Measurements from ENCODE around the gene MADD.

MADD gene

GRCh38 chr11:47269829-47270305 is at the start of gene MADD:
Gene MADD (plus strand): TSS chr11:47270133.
- DNase-seq: peak; percentile 89

DNA sequence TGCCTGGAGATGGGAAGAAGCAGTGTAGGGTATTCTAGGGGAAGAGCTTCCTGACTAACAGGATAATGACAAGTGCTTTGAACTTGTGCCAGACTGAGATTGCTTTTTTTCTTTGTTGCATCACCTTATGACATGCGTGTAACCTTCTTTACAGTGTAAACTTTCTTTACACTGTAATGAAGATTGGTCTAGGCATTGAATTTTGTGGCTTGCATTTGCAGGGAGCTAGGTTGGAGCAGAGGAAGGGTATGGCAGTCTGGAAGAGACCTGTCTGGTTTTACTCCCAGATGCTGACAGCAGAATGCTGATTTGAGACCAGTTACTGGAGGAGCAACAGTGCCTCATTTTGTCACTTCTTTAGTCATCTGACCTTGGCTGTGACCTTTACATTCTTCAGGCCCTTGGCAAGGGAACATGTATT is 49.5 kb upstream of the MADD start:
- peak; percentile 18 for DNase-seq

DNA sequence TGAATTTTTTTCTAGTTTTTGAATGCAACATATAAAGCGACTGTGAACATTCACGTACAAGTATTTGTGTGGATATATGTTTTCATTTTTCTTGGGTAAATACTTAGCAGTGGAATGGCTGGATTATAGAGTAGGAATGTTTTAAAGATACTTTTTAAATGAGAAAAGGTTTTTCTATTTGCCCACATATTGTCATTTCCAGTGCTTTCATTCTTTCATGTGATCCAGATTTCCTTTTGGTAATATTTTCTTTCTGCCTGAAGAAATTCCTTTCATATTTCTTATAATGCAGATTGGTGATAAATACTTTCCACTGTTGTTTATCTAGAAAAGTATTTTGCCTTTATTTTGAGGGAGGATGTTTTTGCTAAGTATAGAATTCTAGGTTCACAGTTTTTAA is 47.2 kb upstream of the MADD start:
- DNase-seq: no peak

- DNase-seq: no peak
These were observed 44.2 kb upstream of the MADD start for GRCh38 chr11:47225552-47226400.

DNA sequence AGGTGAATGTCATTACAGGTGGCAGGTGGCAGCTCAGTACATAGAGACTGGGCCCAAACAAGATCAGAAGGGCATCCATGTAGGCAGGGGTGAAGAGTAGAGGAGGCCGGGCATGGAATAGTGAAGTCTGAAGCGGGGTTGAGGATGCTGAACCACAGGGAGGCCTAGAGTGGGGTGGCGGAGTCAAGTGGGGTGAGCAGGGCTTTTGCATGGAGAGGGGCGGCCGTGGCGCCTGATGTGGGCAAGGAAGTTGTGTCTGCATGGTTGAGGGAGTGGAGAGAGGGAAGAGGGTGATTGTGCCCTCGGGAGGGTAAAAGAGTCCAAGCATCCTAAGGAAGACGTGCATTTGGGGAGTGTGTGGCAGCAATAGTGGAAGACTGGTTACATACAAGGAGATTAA is 40.8 kb upstream of the MADD start:
- peak; percentile 31 for DNase-seq

- no peak for DNase-seq
These were observed 36.9 kb upstream of the MADD start for GRCh38 chr11:47233051-47233450.

- peak; percentile 32 for DNase-seq
These were observed 35.8 kb upstream of the MADD start for GRCh38 chr11:47233989-47234668.

GRCh38 chr11:47234669-47235100 is 35.2 kb upstream of the MADD start:
- DNase-seq: no peak

GRCh38 chr11:47235163-47235562 is 34.8 kb upstream of the MADD start:
- no peak for DNase-seq

- DNase-seq: peak; percentile 82
These were observed 33.5 kb upstream of the MADD start for GRCh38 chr11:47236482-47236881.

DNA sequence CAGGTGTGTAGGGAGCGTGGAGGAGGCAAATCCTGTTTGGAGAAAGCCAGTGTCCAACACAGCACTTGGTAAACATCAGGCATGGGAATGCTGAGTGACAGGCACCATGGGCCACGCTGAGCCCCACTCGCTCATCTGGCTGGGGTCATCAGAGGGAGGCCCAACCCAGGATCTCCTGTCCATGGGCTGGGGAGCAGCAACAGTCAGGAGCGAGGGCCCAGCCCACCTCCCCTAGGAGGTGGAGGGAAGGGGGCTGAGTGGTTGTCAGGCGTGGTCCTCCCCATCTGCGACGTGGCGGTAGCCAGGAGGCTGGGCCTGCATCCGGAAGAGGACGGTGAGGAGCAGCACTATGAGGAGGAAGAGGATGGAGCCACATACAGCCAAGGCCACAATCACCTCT is 30.1 kb upstream of the MADD start:
- DNase-seq: no peak

DNA sequence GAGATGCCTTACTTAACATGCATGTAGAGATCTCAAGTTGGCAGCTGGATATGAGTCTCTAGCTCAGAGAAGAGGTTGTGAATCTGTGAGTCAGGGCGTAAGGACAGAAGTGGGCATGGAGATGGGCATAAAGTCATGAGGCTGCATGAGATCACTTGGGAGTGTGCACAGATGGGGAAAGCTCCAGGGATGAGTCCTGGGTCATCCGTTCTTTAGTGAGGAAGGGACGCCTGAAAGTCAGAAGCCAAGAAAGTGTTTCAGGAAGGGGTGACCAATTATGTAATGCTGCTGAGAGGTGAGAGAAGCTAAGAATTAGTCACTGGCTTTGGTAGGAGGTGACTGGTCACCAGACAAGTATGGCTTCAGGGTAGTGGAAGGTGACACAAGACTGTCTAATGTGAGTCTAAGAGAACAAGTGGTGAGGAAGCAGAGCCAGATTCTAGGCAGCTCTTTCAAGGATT is 28.1 kb upstream of the MADD start:
- DNase-seq: no peak

DNA sequence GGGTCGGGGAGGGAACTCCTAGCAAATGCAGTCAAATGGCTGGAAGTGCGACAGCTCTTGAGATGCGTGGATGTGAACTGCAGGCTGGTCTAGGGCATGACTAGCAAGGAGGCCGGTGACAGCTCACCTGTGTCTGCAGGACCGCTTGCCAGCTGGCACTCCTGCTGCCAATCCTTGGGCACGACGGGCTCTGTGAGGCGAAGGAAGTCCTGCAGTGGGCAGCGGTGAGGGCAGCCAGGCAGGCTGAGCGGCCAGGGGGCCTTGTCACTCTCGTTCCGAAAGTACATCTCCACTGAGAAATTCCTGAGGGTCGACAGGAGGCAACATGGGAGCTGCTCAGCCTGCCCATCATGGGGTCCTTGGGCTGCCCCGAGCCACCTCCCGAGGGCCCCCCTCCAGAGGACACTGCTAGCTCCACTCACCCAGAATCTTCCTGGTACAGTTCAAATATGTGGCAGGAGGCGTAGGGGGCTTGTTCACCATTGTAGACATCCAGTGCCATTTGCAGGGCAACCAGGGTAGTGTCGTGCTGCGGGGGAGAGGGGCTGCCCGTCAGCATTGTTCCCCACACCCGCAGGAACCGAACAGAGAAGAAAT is 27.2 kb upstream of the MADD start:
- no peak for DNase-seq

GRCh38 chr11:47243454-47243853 is 26.5 kb upstream of the MADD start:
- DNase-seq: no peak

GRCh38 chr11:47244448-47245350 is 25.2 kb upstream of the MADD start:
- no peak for DNase-seq

GRCh38 chr11:47245611-47246357 is 24.1 kb upstream of the MADD start:
- DNase-seq: no peak

- no peak for DNase-seq
These were observed 22.4 kb upstream of the MADD start for GRCh38 chr11:47247502-47247901.

GRCh38 chr11:47248304-47248663 is 21.6 kb upstream of the MADD start:
- no peak for DNase-seq

- DNase-seq: peak; percentile 89
These were observed 21.1 kb upstream of the MADD start, which contains the start of gene ACP2 for GRCh38 chr11:47248664-47249377. Gene ACP2 (minus strand): TSS chr11:47248814. CDS start chr11:47248789, 25 bp downstream.

GRCh38 chr11:47249378-47249715 is 20.6 kb upstream of the MADD start:
- DNase-seq: no peak

DNA sequence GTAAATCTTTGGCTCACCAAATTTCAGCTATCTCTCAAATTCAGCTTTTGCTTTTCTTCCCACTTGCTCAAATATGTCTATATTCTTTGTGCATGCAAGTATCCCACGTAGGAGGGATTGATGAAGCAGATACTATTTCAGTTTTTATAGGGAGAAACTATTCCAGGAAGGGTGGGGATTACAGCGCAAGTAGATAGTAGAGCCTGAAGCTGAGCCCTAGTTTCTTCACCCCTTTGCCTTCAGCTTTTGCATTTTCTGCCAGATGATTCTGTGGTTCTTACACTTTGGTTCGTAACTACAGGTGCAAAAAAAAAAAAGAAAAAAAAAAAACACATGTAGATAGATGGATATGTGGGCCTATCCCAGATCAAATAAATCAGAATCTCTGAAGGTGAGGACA is 18.2 kb upstream of the MADD start:
- no peak for DNase-seq
